Hippocampal formation (tissue), 2 donors: Measurements from ENCODE around the gene CEP126.

Source experiments
- DNase-seq, 2 donors: peaks; one replicate each; lab custom pipeline; 2025; lab: John Stamatoyannopoulos, UW

The CEP126 gene

GRCh38 chr11:101914738-101915426 is at the start of gene CEP126:
CEP126 (plus strand) TSS chr11:101915010; CDS start chr11:101915285, 275 bp downstream.
- DNase-seq = peak; percentile 90 to 99

GRCh38 chr11:101866619-101867491 is 48.0 kb upstream of the CEP126 start:
- DNase-seq = no peak

- no peak for DNase-seq
These were observed 46.9 kb upstream of the CEP126 start for GRCh38 chr11:101867951-101868350.

GRCh38 chr11:101870510-101870909 is 44.3 kb upstream of the CEP126 start:
- no peak for DNase-seq

GRCh38 chr11:101872171-101872882 is 42.5 kb upstream of the CEP126 start:
- peak in 1 of 2 donors; percentile 14 for DNase-seq

- DNase-seq = no peak
These were observed 34.6 kb upstream of the CEP126 start for GRCh38 chr11:101880222-101880621.

GRCh38 chr11:101881586-101881985 is 33.2 kb upstream of the CEP126 start:
- no peak for DNase-seq

- DNase-seq = no peak
These were observed 29.2 kb upstream of the CEP126 start for GRCh38 chr11:101885631-101886030.

GRCh38 chr11:101889767-101890166 is 25.0 kb upstream of the CEP126 start:
- DNase-seq = no peak

GRCh38 chr11:101894505-101894904 is 20.3 kb upstream of the CEP126 start:
- no peak for DNase-seq

GRCh38 chr11:101907815-101908214 is 7.0 kb upstream of the CEP126 start:
- no peak for DNase-seq

GRCh38 chr11:101909087-101909486 is 5.7 kb upstream of the CEP126 start:
- no peak for DNase-seq

GRCh38 chr11:101912823-101913284 is 2.0 kb upstream of the CEP126 start:
- no peak for DNase-seq

- no peak for DNase-seq
These were observed 1.2 kb upstream of the CEP126 start for GRCh38 chr11:101913656-101914055.

GRCh38 chr11:101914341-101914737 is 471 bp upstream of the CEP126 start:
- no peak for DNase-seq

- peak in 1 of 2 donors; percentile 46 for DNase-seq
These were observed 1.0 kb downstream of the CEP126 start for GRCh38 chr11:101915791-101916291.

GRCh38 chr11:101916422-101916821 is 1.6 kb downstream of the CEP126 start, which contains the start of gene ANGPTL5:
ANGPTL5 (minus strand) TSS chr11:101916522; CDS start chr11:101907909, 8,613 bp downstream.
- no peak for DNase-seq

- no peak for DNase-seq
These were observed 2.4 kb downstream of the CEP126 start for GRCh38 chr11:101917226-101917625.

GRCh38 chr11:101920992-101921391 is 6.2 kb downstream of the CEP126 start:
- DNase-seq = no peak

GRCh38 chr11:101923554-101923953 is 8.7 kb downstream of the CEP126 start:
- no peak for DNase-seq

- no peak for DNase-seq
These were observed 14.6 kb downstream of the CEP126 start for GRCh38 chr11:101929294-101929915.

- no peak for DNase-seq
These were observed 16.9 kb downstream of the CEP126 start for GRCh38 chr11:101931692-101932091.
